HepG2 (cell line): ENCODE results near the gene HSPB2. TPM values are rescaled to one million over a fixed set of nuclear protein-coding genes. Genes with fewer than 3 reads are reported as not detected.

ENCODE experiments used
- AKAP8 ChIP-seq: sonication (generic); formaldehyde crosslinking; IDR thresholded peaks from 2 replicates; pipeline ENCODE4 v1.5.1; 2020; ENCODE audit warnings: mild to moderate bottlenecking, missing genetic modification reagents
- ELF4 ChIP-seq: sonication (generic); formaldehyde crosslinking; IDR thresholded peaks from 2 replicates; pipeline ENCODE4 v1.5.0; 2020; ENCODE audit warnings: missing genetic modification reagents, mild to moderate bottlenecking, moderate library complexity, borderline replicate concordance
- HMGA1 ChIP-seq: sonication (generic); formaldehyde crosslinking; conservative IDR thresholded peaks from 2 replicates; pipeline ENCODE4 v1.4.0; 2020; ENCODE audit warnings: missing genetic modification reagents
- HNRNPUL1 ChIP-seq: fragments of 200-400 bp; formaldehyde crosslinking; IDR thresholded peaks from 2 replicates; pipeline ENCODE4 v1.6.1; 2017; ENCODE audit warnings: low read depth, mild to moderate bottlenecking, low read length, moderate library complexity
- MED8 ChIP-seq: sonication (generic); formaldehyde crosslinking; IDR thresholded peaks from 2 replicates; pipeline ENCODE4 v1.8.1; 2023; ENCODE audit warnings: mild to moderate bottlenecking, missing genetic modification reagents; ENCODE audit not compliant: insufficient replicate concordance
- MIXL1 ChIP-seq: IDR thresholded peaks from 2 replicates; pipeline ENCODE4 v1.6.1; 2016
- REPIN1 ChIP-seq: sonication (generic); formaldehyde crosslinking; IDR thresholded peaks from 2 replicates; pipeline ENCODE4 v1.8.0; 2022; ENCODE audit warnings: missing genetic modification reagents, low read depth, mild to moderate bottlenecking, borderline replicate concordance
- SAP130 ChIP-seq: IDR thresholded peaks from 2 replicates; pipeline ENCODE4 v1.6.1; 2016; ENCODE audit warnings: low read depth
- SRF ChIP-seq: IDR thresholded peaks from 2 replicates; pipeline ENCODE4 v1.6.1; 2011; ENCODE audit warnings: mild to moderate bottlenecking, low read depth, low read length, moderate library complexity
- SRSF1 ChIP-seq: fragments of 200-400 bp; formaldehyde crosslinking; optimal IDR thresholded peaks from 2 replicates; pipeline ENCODE3; 2017; ENCODE audit warnings: mild to moderate bottlenecking, low read depth, low read length, moderate library complexity
- TEAD2 ChIP-seq: sonication (generic); formaldehyde crosslinking; IDR thresholded peaks from 2 replicates; pipeline ENCODE4 v1.9.0; 2021; ENCODE audit warnings: missing genetic modification reagents
- THYN1 ChIP-seq: sonication (generic); formaldehyde crosslinking; IDR thresholded peaks from 2 replicates; pipeline ENCODE4 v1.8.1; 2023; ENCODE audit warnings: low read depth, mild to moderate bottlenecking, moderate library complexity, missing genetic modification reagents, borderline replicate concordance
- ZBTB7B ChIP-seq: sonication (generic); formaldehyde crosslinking; IDR thresholded peaks from 2 replicates; pipeline ENCODE4 v1.4.0; 2020; ENCODE audit warnings: missing genetic modification reagents
- ZMYM2 ChIP-seq: sonication (generic); formaldehyde crosslinking; IDR thresholded peaks from 2 replicates; pipeline ENCODE4 v1.8.0; 2022; ENCODE audit warnings: mild to moderate bottlenecking, missing genetic modification reagents
- ZNF121 ChIP-seq: sonication (generic); formaldehyde crosslinking; IDR thresholded peaks from 2 replicates; pipeline ENCODE4 v1.5.0; 2020; ENCODE audit warnings: mild to moderate bottlenecking, missing genetic modification reagents
- ZNF138 ChIP-seq: sonication (generic); formaldehyde crosslinking; IDR thresholded peaks from 2 replicates; pipeline ENCODE4 v1.5.0; 2020; ENCODE audit warnings: mild to moderate bottlenecking, low read depth, missing genetic modification reagents
- ZNF142 ChIP-seq: sonication (generic); formaldehyde crosslinking; IDR thresholded peaks from 2 replicates; pipeline ENCODE4 v1.4.0; 2020; ENCODE audit warnings: missing genetic modification reagents
- ZNF260 ChIP-seq: sonication (generic); formaldehyde crosslinking; IDR thresholded peaks from 2 replicates; pipeline ENCODE4 v1.4.0; 2020; ENCODE audit warnings: missing genetic modification reagents, low read depth, mild to moderate bottlenecking, borderline replicate concordance
- ZNF382 ChIP-seq: sonication (generic); formaldehyde crosslinking; IDR thresholded peaks from 2 replicates; pipeline ENCODE4 v1.5.0; 2020; ENCODE audit warnings: missing genetic modification reagents, mild to moderate bottlenecking, borderline replicate concordance
- ZNF724P ChIP-seq: sonication (generic); formaldehyde crosslinking; IDR thresholded peaks from 2 replicates; pipeline ENCODE4 v1.8.0; 2022; ENCODE audit warnings: missing genetic modification reagents, borderline replicate concordance
- polyA plus RNA-seq, 8 experiments: library from polyadenylated mRNA; depleted of rRNA in 3 of 8; stranded (reverse) in 7 of 8; unstranded in 1 of 8; fragments of >200 nt; fragmentation: Illumina TruSeq in 4 of 8; extraction: Trizol in 4 of 8; gene quantifications; 2 replicates each; pipeline versions ENCODE4 v1.2.1 to v1.2.3, GENCODE V29; 2011 to 2016; ENCODE audit warnings: low read depth in 4 of 8, missing spikeins in 1 of 8, mixed read lengths in 1 of 8; ENCODE audit not compliant: insufficient read depth in 1 of 8
- total RNA-seq, 5 experiments: library from RNA; depleted of rRNA; stranded (reverse); fragments of >200 nt; fragmentation: Illumina TruSeq; extraction: Trizol; gene quantifications; 2 replicates each; pipeline ENCODE4 v1.2.3, GENCODE V29; 2016; ENCODE audit warnings: low read depth in 1 of 5
- TF ChIP-seq, protein P1 (sequence below): sonication (generic); IDR thresholded peaks from 2 replicates; pipeline ENCODE4 v1.6.1; 2016; ENCODE audit warnings: low read depth, borderline replicate concordance
- TF ChIP-seq, protein P2 (sequence below): sonication (generic); formaldehyde crosslinking; IDR thresholded peaks from 2 replicates; pipeline ENCODE4 v1.8.1; 2022; ENCODE audit warnings: mild to moderate bottlenecking, missing genetic modification reagents

Gene HSPB2
- total and polyA plus RNA-seq, 2 of the 13 experiments (the other 11 are each of a cell fraction or from before 2014, with no cell fraction given), result 0.04 TPM; not detected in 1

- 0 out of 2 replicates have a peak, but pooled peaks have one; percentile 73 for TF ChIP-seq ZNF142 (CRISPR knock-in tag)
- TF ChIP-seq THYN1, result no peak
- no peak for TF ChIP-seq ZNF121
- no peak for TF ChIP-seq HMGA1 (CRISPR knock-in tag)
- no peak for TF ChIP-seq ZNF138 (CRISPR knock-in tag)
- no peak for TF ChIP-seq MED8 (CRISPR knock-in tag)
- no peak; the same call in 1 of the 2 replicates for TF ChIP-seq ZBTB7B (CRISPR knock-in tag)
- TF ChIP-seq ZNF260, result no peak
- TF ChIP-seq MIXL1, result 0 out of 2 replicates have a peak, but pooled peaks have one; percentile 28
- no peak for TF ChIP-seq ZNF382 (CRISPR knock-in tag)
- no peak; the same call in 1 of the 2 replicates for TF ChIP-seq REPIN1
- TF ChIP-seq ELF4 (CRISPR knock-in tag), result no peak
- TF ChIP-seq SRF, result no peak
- no peak for TF ChIP-seq TEAD2 (CRISPR knock-in tag)
- TF ChIP-seq, protein P1, sequence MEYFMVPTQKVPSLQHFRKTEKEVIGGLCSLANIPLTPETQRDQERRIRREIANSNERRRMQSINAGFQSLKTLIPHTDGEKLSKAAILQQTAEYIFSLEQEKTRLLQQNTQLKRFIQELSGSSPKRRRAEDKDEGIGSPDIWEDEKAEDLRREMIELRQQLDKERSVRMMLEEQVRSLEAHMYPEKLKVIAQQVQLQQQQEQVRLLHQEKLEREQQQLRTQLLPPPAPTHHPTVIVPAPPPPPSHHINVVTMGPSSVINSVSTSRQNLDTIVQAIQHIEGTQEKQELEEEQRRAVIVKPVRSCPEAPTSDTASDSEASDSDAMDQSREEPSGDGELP, result peak; percentile 12; the same call in 1 of the 2 replicates
- peak; percentile 87 for TF ChIP-seq SAP130
- peak; percentile 67; the same call in 1 of the 2 replicates for TF ChIP-seq ZMYM2 (CRISPR knock-in tag)
- TF ChIP-seq AKAP8, result no peak; the same call in 1 of the 2 replicates
- TF ChIP-seq ZNF724P (CRISPR knock-in tag), result no peak
- no peak for TF ChIP-seq HNRNPUL1
- peak; percentile 60 for TF ChIP-seq SRSF1
- TF ChIP-seq, protein P2, sequence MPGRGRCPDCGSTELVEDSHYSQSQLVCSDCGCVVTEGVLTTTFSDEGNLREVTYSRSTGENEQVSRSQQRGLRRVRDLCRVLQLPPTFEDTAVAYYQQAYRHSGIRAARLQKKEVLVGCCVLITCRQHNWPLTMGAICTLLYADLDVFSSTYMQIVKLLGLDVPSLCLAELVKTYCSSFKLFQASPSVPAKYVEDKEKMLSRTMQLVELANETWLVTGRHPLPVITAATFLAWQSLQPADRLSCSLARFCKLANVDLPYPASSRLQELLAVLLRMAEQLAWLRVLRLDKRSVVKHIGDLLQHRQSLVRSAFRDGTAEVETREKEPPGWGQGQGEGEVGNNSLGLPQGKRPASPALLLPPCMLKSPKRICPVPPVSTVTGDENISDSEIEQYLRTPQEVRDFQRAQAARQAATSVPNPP, result 0 out of 2 replicates have a peak, but pooled peaks have one; percentile 33
Observed at GRCh38 chr11:111926505-111927391, 14.2 kb downstream of the HSPB2 start (continued).
